Limb (tissue), 2 donors: ENCODE data around the gene JAM2.
"Not testable (repeated sequence)": the region's sequence is repeated elsewhere in the genome, so short reads cannot be mapped to it uniquely, and the experiment has no call there.

Experiments
- DNase-seq, 2 donors: peaks; one replicate each; pipeline ENCODE4 v3.0.0-alpha.2; 2016; ENCODE audit errors: extremely low spot score in 2 of 2

Gene JAM2, protein sequence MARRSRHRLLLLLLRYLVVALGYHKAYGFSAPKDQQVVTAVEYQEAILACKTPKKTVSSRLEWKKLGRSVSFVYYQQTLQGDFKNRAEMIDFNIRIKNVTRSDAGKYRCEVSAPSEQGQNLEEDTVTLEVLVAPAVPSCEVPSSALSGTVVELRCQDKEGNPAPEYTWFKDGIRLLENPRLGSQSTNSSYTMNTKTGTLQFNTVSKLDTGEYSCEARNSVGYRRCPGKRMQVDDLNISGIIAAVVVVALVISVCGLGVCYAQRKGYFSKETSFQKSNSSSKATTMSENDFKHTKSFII

DNA sequence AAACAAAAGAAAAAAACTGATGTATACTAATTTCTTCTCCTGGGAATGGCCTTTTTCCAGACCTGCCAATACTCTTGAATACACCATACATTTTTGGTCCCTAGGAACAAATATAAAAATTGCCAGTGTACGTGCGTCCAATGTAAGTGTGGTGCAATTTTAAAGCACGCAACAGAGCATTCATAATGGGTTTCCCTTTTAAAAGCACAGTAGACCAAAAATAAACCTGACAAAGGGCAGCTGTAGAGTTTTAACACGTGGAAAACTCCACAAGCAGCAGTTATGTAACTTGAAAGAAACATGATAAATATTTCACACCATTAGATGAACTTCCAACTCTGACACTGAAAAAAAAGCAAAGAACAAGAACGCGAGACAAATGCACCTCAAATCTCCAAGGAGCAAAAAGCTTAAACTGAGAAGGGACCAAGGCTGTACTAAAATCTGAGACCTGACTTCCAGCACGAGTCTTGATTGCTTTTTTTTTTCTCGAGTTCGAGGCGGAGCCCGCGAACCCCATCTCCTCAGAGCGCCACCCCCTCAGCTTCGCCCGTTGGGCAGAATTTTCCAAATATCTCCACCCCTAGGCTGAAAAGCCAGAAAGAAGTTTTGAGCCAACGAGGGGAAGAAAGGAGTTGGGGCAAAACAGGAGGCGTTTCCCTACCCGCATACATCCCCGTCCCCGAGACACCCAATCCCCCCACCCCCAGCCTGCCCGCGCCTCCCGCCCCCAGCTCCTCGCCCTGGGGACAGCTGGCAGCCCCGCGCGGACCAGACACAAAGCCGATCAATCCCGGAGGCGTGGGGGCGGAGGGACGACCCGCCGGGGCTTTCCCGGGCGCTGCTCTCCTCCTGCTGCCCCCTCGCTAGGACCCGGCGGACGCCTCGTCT is at the start of gene JAM2:
Gene JAM2, plus strand, starts transcription at position 599 of the 891 bp plus-strand sequence. CDS start 564 bp downstream, outside the sequence.
- DNase-seq: peak in 1 of 2 donors; percentile 62

DNA sequence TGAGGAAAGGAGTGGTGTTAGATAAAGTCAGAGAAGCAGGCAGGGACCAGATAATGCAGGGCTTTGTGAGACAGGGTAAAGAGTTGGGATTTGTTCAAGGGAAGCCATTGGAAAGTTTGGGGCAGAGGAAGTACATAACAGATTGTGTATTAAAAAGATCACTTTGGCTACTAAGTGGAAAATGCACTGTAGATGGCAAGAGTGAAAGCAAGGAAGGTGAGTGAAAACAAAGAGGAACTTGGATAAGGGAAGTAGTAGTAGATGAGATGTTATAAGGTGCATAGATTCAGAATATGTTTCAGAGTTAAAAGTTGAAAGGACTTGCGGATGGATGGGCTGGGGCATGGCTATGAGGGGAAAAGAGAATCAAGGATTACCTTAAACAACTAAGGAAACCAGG is 49.2 kb upstream of the JAM2 start:
- no peak for DNase-seq

DNA sequence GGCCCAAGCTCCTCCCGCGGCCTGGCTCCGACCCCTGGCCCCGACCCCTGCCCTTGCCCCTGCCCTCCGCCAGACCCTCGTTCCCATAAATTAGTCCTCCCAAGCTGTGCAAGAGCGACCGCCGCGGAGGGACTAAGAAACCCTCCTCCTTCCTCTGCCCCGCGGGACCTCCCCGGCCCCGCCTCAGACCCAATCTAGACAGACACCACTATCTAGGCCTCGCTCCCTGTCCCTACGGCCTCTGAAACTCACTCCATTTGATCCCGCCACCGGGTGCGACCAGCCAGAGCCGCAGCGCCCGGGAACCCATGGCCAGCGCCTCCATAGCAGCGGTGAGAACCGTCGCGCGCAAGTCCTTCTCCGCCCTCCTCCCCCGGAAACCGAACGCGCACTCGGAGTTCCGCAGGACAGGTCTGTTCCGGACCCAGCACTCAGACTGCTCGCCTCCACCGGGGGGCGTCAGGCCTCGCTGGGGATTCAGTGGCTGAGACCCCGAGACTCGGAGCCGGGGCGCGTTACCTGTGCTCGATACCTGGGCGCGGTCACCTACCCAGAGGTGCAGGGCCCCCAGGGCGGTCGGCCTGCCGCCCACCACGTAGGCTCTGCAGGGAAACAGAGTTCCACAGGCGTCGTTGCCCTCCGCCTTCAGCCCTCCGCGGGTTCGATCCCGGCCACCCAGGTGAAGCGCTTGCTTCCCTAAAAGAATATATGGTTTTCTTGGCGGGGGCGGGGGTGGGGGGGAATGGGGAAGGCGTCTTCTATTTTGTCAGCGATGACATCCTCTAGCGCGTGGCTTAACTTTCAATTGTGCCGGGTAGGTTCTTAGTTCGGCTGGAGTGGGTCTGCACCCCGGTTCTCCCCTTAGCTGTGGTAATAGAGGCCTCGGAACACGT is 31.7 kb upstream of the JAM2 start, which contains the start of gene MRPL39:
Gene MRPL39, minus strand, starts transcription at position 331 of the 893 bp plus-strand sequence. Its CDS starts 6 bp downstream, at position 325.
- peak; percentile 84 to 93 for DNase-seq

GRCh38 chr21:25608044-25608737 is 30.9 kb upstream of the JAM2 start:
- peak; percentile 84 to 88 for DNase-seq

DNA sequence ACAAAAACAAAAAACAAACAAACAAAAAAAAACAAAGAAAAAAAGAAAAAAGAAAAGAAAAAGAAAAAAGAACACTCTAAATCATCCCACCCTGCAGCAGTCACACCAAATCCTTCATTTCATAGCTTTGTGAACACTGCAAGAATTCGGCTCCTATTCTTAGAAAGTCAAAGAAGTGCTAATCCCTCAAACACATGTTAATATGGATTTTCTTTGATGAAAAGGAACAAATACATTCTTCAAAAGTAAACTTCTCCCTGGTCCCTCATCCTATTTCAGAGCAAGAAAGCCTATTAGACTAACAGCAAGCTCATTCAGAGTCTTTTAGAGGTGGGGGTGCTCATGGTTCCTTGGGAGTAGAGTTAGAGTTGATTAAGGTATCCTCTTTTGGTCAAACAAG is 24.6 kb upstream of the JAM2 start:
- no peak for DNase-seq

- DNase-seq: no peak
Observed at GRCh38 chr21:25615880-25616279, 23.2 kb upstream of the JAM2 start.

DNA sequence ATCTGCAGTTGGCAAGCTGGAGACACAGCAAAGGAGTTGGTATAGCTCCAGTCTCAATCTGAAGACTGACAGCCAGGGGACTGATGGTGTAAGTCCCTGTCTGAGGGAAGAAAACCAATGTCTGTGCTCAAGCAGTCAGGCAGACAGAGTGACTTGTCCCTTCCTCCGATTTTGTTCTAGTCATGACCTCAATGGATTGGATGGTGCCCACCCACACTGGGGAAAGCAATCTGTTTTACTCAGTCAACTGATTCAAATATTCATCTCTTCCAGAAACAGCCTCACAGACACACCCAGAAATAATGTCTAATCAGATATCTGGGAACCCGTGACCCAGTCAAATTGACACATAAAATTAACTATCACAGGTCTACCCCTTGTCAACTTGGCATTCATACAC is 19.9 kb upstream of the JAM2 start:
- DNase-seq: no peak

DNA sequence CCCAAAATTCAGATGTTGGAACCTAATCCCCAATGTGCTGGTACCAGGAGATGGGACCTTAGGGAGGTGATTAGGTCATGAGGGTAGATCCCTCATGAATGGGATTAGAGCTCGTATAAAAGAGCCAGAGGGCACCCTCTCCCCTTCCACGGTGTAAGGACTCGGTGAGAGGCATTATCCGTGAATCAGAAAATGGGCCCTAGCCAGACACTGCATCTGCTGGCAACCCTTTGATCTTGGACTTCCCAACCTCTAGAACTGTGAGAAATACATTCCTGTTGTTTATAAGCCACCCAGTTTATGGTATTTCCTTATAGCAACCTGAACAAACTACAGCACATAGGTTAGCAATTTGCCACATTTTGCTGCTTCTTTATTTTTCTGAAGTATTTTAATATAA is 14.5 kb upstream of the JAM2 start:
- DNase-seq: no peak

- DNase-seq: no peak
Observed at GRCh38 chr21:25625036-25625435, 14.0 kb upstream of the JAM2 start.

DNA sequence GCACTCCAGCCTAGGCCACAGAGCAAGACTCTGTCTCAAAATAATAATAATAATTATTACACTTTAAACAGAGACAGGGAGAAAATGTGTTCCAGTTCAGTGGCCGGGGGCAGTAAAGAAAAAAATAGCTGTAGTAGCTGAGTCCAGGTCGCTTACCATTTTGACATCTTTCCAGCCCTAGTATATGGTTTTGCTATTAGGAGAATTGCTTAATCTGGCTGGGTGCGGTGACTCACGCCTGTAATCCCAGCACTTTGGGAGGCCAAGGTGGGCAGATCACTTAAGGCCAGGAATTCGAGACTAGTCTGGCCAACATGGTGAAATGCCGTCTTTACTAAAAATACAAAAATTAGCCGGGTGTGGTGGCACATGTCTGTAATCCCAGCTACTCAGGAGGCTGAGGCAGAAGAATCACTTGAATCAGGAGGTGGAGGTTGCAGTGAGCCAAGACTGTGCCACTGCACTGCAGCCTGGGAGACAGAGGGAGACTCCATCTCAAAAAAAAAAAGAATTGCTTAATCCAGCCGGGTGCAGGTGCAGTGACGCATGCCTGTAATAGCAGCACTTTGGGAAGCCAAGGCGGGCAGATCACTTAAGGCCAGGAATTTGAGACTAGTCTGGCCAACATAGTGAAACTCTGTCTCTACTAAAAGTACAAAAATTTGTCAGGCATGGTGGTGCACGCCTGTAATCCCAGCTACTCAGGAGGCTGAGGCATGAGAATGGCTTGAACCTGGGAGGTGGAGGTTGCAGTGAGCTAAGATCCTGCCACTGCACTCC is 13.1 kb upstream of the JAM2 start:
- not testable (repeated sequence) for DNase-seq

GRCh38 chr21:25626757-25627156 is 12.3 kb upstream of the JAM2 start:
- DNase-seq: no peak

DNA sequence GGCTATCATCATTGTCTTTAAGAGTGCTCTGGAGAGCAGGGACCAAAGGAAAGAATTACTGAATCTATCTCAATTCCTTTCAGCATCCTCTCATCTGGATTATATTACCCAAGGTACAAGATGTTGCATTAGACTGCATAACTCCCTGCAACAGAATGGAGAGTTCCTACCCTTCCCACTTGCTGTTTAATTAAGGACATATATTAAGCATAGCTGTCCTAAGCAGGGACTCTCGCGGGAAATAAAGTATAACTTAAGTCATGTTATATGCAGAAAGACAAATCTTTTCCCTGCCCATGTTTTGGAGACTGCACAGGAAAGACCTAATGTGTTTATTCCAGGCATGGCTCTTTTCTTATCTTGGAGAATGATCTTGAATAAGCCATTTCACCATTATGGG is 6.8 kb upstream of the JAM2 start:
- DNase-seq: no peak

- no peak for DNase-seq
Observed at GRCh38 chr21:25635310-25635709, 3.7 kb upstream of the JAM2 start.

DNA sequence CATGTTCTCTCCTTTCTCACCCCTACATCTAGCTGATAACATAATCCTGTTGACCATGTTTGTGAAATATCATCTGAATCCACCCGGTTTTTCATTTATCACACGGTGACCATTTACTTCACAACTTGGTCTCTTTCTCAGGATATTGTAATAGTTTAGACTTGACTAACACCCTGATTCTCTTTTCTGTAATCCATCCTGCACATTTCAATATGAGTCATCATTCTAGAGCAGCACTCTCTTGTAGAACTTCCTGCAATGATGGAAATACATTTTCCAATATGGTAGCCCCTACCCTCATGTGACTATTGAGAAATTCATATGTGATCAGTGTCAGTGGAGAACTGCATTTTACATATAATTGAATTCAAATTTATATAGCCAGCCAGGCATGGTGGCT is 2.3 kb upstream of the JAM2 start:
- DNase-seq: no peak

GRCh38 chr21:25637851-25638659 is 1.0 kb upstream of the JAM2 start:
- DNase-seq: peak in 1 of 2 donors; percentile 34

DNA sequence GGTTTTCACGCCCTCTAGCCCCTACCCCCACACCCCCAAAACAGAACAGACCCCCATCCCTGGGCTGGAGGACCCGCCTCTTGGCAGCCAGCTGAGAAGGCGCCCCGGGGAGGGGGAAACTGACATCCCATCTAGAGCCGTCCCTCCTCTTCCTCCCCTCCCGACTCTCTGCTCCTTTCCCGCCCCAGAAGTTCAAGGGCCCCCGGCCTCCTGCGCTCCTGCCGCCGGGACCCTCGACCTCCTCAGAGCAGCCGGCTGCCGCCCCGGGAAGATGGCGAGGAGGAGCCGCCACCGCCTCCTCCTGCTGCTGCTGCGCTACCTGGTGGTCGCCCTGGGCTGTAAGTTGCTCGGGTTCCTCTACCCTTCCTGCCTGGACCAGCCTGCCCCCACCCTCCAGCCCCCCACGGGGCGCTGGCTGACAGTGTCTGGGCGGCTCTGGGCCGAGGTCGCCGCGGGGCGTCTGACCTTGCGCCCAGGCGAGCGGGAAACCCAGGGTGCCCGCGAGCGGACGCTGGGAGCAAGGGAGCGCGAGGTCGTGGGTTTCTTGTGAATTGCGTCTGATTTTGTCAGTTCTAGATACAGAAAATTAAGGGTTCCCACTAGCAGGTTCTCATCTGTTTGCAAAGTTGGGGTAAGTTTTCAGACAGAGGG is 618 bp downstream of the JAM2 start:
- peak; percentile 40 to 84 for DNase-seq

- DNase-seq: peak in 1 of 2 donors; percentile 75
Observed at GRCh38 chr21:25640202-25640942, 1.3 kb downstream of the JAM2 start.

DNA sequence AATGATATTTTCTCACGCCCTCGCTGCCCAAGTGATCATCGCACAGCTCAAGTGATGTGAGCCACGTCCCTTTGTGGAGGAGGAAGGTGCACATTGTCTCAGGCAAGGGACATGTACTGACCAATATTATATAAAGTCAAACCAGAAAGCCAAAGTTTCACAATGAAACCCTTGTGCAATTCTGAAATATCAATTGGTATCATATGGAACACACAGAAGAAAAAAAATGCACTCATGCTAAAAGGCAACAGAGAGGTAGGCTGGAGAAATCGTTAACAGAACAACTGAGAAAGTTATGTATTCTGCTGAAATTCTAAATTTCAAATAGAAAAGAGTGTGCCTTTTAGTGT is 1.9 kb downstream of the JAM2 start:
- DNase-seq: no peak
